Neuronal stem cell (in vitro differentiated cells): Measurements from ENCODE around the gene SIX1.

ENCODE experiments used
- DNase-seq: peaks from one replicate; pipeline ENCODE4 v3.0.0-alpha.2; 2013; ENCODE audit warnings: low spot score
- H2AFZ ChIP-seq: one replicate; pipeline ENCODE4 v1.6.1; 2013; ENCODE audit warnings: mild to moderate bottlenecking, low read length, inconsistent platforms
- H2AK5ac ChIP-seq: 2 replicates; pipeline ENCODE4 v1.6.1; 2013; ENCODE audit warnings: low read depth, mild to moderate bottlenecking, inconsistent platforms, low read length, moderate library complexity, mixed read lengths
- H2BK120ac ChIP-seq: 2 replicates; pipeline ENCODE4 v1.6.1; 2013; ENCODE audit warnings: low read depth, mild to moderate bottlenecking, inconsistent platforms, low read length, moderate library complexity, mixed read lengths
- H2BK12ac ChIP-seq: one replicate; pipeline ENCODE4 v1.6.1; 2013; ENCODE audit warnings: low read length, inconsistent platforms
- H2BK15ac ChIP-seq: 2 replicates; pipeline ENCODE4 v1.6.1; 2013; ENCODE audit warnings: mild to moderate bottlenecking, low read length, inconsistent platforms, mixed read lengths
- H2BK5ac ChIP-seq: one replicate; pipeline ENCODE4 v1.6.1; 2013; ENCODE audit warnings: inconsistent platforms, mild to moderate bottlenecking, low read length, moderate library complexity
- H3K14ac ChIP-seq: one replicate; pipeline ENCODE4 v1.6.1; 2013; ENCODE audit warnings: low read length, inconsistent platforms
- H3K18ac ChIP-seq: 2 replicates; pipeline ENCODE4 v1.6.1; 2013; ENCODE audit warnings: low read length, inconsistent platforms
- H3K23ac ChIP-seq: 2 replicates; pipeline ENCODE4 v1.6.1; 2013; ENCODE audit warnings: low read depth, mild to moderate bottlenecking, mixed read lengths, low read length, inconsistent platforms; ENCODE audit not compliant: poor library complexity
- H3K27ac ChIP-seq: replicated peaks from 3 replicates; pipeline ENCODE4 v1.5.1; 2013; ENCODE audit warnings: low read length, inconsistent platforms
- H3K27me3 ChIP-seq, 3 experiments: 2 replicates each; pipeline ENCODE4 v1.6.1; 2013; ENCODE audit warnings: low read length in 3 of 3, mild to moderate bottlenecking in 2 of 3, inconsistent platforms in 1 of 3, low read depth in 1 of 3, mixed read lengths in 1 of 3, moderate library complexity in 1 of 3; ENCODE audit not compliant: control insufficient read depth in 3 of 3, insufficient read depth in 3 of 3
- H3K36me3 ChIP-seq, 2 donors: replicated peaks in 1 of 2; 2 replicates each; pipeline ENCODE4 v1.6.1; 2013; ENCODE audit warnings: low read length in 2 of 2; ENCODE audit not compliant: control insufficient read depth in 2 of 2, insufficient read depth in 2 of 2
- H3K4ac ChIP-seq: 2 replicates; pipeline ENCODE4 v1.6.1; 2013; ENCODE audit warnings: inconsistent platforms, mild to moderate bottlenecking, low read length, moderate library complexity
- H3K4me1 ChIP-seq, 2 donors: 1 replicate in 1 of 2; 2 replicates in 1 of 2; pipeline ENCODE4 v1.6.1; 2013; ENCODE audit warnings: low read length in 2 of 2, low read depth in 1 of 2; ENCODE audit not compliant: control insufficient read depth in 2 of 2, insufficient read depth in 1 of 2
- H3K4me2 ChIP-seq: one replicate; pipeline ENCODE4 v1.6.1; 2013; ENCODE audit warnings: mild to moderate bottlenecking, low read length, inconsistent platforms; ENCODE audit not compliant: insufficient read depth, poor library complexity, severe bottlenecking
- H3K4me3 ChIP-seq, 2 donors: 2 replicates each; pipeline ENCODE4 v1.5.1; 2013; ENCODE audit warnings: low read length in 2 of 2, mild to moderate bottlenecking in 2 of 2, inconsistent platforms in 1 of 2, moderate library complexity in 1 of 2
- H3K79me1 ChIP-seq: one replicate; pipeline ENCODE4 v1.6.1; 2013; ENCODE audit warnings: low read depth, mild to moderate bottlenecking, inconsistent platforms, low read length, moderate library complexity
- H3K9ac ChIP-seq: one replicate; pipeline ENCODE4 v1.6.1; 2013; ENCODE audit warnings: mild to moderate bottlenecking, low read depth, low read length, inconsistent platforms; ENCODE audit not compliant: poor library complexity
- H3K9me3 ChIP-seq, 2 donors: replicated peaks in 1 of 2; 2 replicates each; pipeline versions ENCODE3 to v1.6.1; 2013; ENCODE audit warnings: low read length in 2 of 2, mild to moderate bottlenecking in 2 of 2, inconsistent platforms in 1 of 2, low read depth in 1 of 2, mixed read lengths in 1 of 2, moderate library complexity in 1 of 2; ENCODE audit not compliant: control insufficient read depth in 2 of 2, insufficient read depth in 1 of 2
- H4K8ac ChIP-seq: one replicate; pipeline ENCODE4 v1.6.1; 2013; ENCODE audit warnings: low read depth, mild to moderate bottlenecking, inconsistent platforms, low read length, moderate library complexity
- H4K91ac ChIP-seq: one replicate; pipeline ENCODE4 v1.6.1; 2013; ENCODE audit warnings: low read length, low read depth, mild to moderate bottlenecking, inconsistent platforms; ENCODE audit not compliant: poor library complexity
- WGBS, 2 donors: extraction: QIAGEN DNeasy Blood & Tissue Kit; methylation state at CpG; one replicate each; pipeline ENCODE4 v1.1.7; 2013; ENCODE audit warnings: missing lambda C conversion rate in 2 of 2, mixed read lengths in 1 of 2; ENCODE audit not compliant: insufficient read length in 2 of 2, insufficient replicate concordance in 1 of 2; ENCODE audit errors: extremely low coverage in 2 of 2; 5-methylcytosine and 5-hydroxymethylcytosine counted together

The SIX1 gene

GRCh38 chr14:60677701-60678100 lies 28.4 kb upstream of the SIX1 start:
- H3K9me3 ChIP-seq, result no peaks in the 10 kb centered on the region
- H3K4me3 ChIP-seq, result no peak overlapping the region
- no peak overlapping the region for H2BK120ac ChIP-seq
- DNase-seq, result no peak
- H3K9ac ChIP-seq, result no peak overlapping the region
- no peak overlapping the region for H2BK12ac ChIP-seq
- no peak overlapping the region for H3K4ac ChIP-seq
- H3K14ac ChIP-seq, result no peak overlapping the region
- no peaks in the 10 kb centered on the region for H3K79me1 ChIP-seq
- H3K36me3 ChIP-seq, result no peaks in the 10 kb centered on the region
- no peak overlapping the region for H3K18ac ChIP-seq
- no peak overlapping the region for H3K23ac ChIP-seq
- H2BK15ac ChIP-seq, result no peak overlapping the region
- no peak overlapping the region for H3K4me2 ChIP-seq
- H4K91ac ChIP-seq, result no peak overlapping the region
- peaks cover 0 to 3% of the 10 kb centered on the region in 2 donors for H3K4me1 ChIP-seq
- H2BK5ac ChIP-seq, result no peak overlapping the region
- no peaks in the 10 kb centered on the region for H3K27me3 ChIP-seq
- no peak overlapping the region for H2AFZ ChIP-seq
- H4K8ac ChIP-seq, result no peak overlapping the region
- H2AK5ac ChIP-seq, result no peak overlapping the region
- H3K27ac ChIP-seq, result no peak overlapping the region

DNA sequence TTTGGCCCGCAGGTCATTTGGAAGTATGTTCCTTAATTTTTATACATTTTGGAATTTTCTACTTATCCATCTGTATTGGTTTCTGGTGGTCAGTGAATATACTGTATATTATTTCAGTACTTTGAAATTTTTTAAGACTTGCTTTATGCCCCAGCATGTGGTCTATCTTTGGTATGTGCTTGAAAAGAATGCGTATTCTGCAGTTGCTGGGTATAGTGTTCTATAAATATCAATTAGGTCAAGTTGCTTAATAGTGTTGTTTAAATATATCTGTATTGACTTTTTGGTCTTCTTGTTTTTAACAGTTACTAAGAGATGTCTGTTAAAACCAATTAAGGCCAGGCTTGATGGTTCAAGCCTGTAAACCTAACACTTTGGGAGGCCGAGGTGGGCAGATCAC lies 21.7 kb upstream of the SIX1 start:
- Histone ChIP-seq H3K4me3 (no peak overlapping the region), H2BK120ac (no peak overlapping the region), H4K91ac (no peak overlapping the region), H3K9ac (no peak overlapping the region), H2AK5ac (no peak overlapping the region), H3K4me2 (no peak overlapping the region), H3K14ac (no peak overlapping the region), H4K8ac (no peak overlapping the region), H2BK15ac (no peak overlapping the region), H3K79me1 (no peaks in the 10 kb centered on the region), H3K9me3 (no peaks in the 10 kb centered on the region), H3K4me1 (no peaks in the 10 kb centered on the region), H2AFZ (no peak overlapping the region), H3K27ac (no peak overlapping the region), H3K4ac (no peak overlapping the region), H3K23ac (no peak overlapping the region), H3K27me3 (no peaks in the 10 kb centered on the region), H3K18ac (no peak overlapping the region), H2BK5ac (no peak overlapping the region), H3K36me3 (no peaks in the 10 kb centered on the region), H2BK12ac (no peak overlapping the region)
- no CpG with 5 or more reads among the region's 3 CpGs for WGBS, 2 donors
- no peak for DNase-seq

GRCh38 chr14:60668431-60669112 lies 19.3 kb upstream of the SIX1 start:
- Histone ChIP-seq H3K9me3 (no peaks in the 10 kb centered on the region), H3K4me1 (no peaks in the 10 kb centered on the region), H3K27me3 (no peaks in the 10 kb centered on the region), H2AFZ (no peak overlapping the region), H3K27ac (no peak overlapping the region), H2BK5ac (no peak overlapping the region), H4K8ac (no peak overlapping the region), H3K79me1 (no peaks in the 10 kb centered on the region), H3K14ac (no peak overlapping the region), H3K9ac (no peak overlapping the region), H3K36me3 (no peaks in the 10 kb centered on the region), H2AK5ac (no peak overlapping the region), H2BK120ac (no peak overlapping the region), H4K91ac (no peak overlapping the region), H3K4me2 (no peak overlapping the region), H3K18ac (no peak overlapping the region), H3K23ac (no peak overlapping the region), H2BK15ac (no peak overlapping the region), H3K4ac (no peak overlapping the region), H3K4me3 (no peak overlapping the region), H2BK12ac (no peak overlapping the region)
- no CpG with 5 or more reads among the region's 5 CpGs for WGBS, 2 donors
- no peak for DNase-seq

DNA sequence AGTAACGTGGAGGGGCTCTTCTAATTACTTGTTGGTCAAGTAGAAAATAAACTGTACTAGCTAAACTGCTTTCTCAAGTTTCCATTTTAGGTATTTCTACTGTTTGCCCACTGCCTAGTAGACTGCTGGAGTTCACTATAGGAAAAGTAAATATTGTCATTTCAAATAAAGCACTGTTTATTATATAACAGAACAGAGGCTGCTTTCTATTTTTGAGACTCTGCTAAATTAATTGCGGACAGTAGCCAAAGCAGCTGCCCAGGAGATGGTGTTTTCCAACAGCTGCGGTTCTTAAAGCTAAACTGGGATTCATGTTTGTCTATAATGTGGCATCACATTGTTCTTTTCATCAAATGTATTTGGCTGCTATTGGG lies 15.9 kb upstream of the SIX1 start:
- Histone ChIP-seq H2BK120ac (no peak overlapping the region), H2BK15ac (no peak overlapping the region), H3K36me3 (no peaks in the 10 kb centered on the region), H3K4me2 (no peak overlapping the region), H3K9me3 (no peaks in the 10 kb centered on the region), H2AK5ac (no peak overlapping the region), H3K23ac (no peak overlapping the region), H3K27ac (no peak overlapping the region), H2BK12ac (no peak overlapping the region), H3K9ac (no peak overlapping the region), H3K14ac (no peak overlapping the region), H2AFZ (no peak overlapping the region), H4K91ac (no peak overlapping the region), H3K79me1 (no peaks in the 10 kb centered on the region), H3K18ac (no peak overlapping the region), H3K4me3 (no peak overlapping the region), H3K4me1 (no peaks in the 10 kb centered on the region), H3K4ac (no peak overlapping the region), H4K8ac (no peak overlapping the region), H3K27me3 (peaks cover 0 to 3% (median 0%) of the 10 kb centered on the region in 3 experiments), H2BK5ac (no peak overlapping the region)
- DNase-seq, result no peak
- no CpG with 5 or more reads among the region's 3 CpGs for WGBS, 2 donors
